T follicular helper cell (primary cell): ENCODE results near the gene NAT9.

Experiments used
- DNase-seq: peaks from one replicate; pipeline ENCODE4 v3.0.0-alpha.2; 2020; ENCODE audit warnings: low read depth
- total RNA-seq, 2 experiments: gene quantifications; one replicate each; lab custom pipeline; 2026; lab: John Stamatoyannopoulos, UW

The NAT9 gene, protein sequence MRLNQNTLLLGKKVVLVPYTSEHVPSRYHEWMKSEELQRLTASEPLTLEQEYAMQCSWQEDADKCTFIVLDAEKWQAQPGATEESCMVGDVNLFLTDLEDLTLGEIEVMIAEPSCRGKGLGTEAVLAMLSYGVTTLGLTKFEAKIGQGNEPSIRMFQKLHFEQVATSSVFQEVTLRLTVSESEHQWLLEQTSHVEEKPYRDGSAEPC
- 48.2 to 62.8 reads per million in 2 experiments for total RNA-seq

DNA sequence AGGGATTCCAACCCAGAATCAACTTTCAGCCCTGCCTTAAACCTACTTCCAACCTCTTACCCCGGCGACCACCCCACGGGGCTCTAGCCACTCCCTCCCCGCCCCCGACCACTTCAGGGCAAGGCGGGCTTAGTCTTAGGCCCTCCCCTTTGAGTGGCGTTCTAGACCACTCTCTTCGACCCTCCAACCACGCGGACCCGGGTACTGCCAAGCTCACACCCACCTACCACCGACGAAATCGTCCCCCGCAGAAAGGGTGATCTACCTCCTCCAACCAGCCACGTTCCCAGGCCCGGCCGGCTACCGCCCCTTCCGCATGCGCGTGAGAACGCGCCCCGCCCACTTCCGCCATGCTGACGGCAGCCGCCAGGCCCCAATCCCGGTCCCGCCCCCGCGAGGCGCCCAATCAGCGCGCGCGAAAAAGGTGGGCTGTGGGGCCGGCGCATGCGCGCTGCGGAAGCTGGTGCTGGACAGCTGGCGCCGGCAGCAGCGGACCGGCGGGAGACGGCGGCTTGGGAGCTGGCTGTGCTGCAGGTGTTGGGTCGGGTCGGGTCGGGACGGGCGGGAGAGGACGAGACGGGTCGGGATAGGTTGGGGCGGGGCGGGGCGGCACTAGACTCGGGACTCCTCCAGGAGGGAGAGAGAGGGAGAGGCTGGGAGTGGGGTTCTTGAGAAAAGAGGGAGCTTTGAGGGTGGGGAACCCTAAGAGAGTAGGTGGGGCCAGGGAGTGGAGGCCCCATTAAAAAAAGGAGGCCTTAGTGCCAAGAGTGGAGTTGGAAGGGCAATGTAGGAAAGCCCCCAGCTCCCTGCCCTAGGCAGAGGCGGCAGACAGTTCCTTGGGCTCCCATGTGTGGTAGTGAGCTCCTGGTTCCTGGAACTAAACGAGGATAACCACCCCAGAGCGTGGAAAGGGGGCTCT, at the start of gene NAT9:
Gene NAT9 (minus strand): TSS at position 302 of the 919 bp plus-strand sequence. CDS start 647 bp downstream, outside the sequence.
- DNase-seq: peak; percentile 98

DNA sequence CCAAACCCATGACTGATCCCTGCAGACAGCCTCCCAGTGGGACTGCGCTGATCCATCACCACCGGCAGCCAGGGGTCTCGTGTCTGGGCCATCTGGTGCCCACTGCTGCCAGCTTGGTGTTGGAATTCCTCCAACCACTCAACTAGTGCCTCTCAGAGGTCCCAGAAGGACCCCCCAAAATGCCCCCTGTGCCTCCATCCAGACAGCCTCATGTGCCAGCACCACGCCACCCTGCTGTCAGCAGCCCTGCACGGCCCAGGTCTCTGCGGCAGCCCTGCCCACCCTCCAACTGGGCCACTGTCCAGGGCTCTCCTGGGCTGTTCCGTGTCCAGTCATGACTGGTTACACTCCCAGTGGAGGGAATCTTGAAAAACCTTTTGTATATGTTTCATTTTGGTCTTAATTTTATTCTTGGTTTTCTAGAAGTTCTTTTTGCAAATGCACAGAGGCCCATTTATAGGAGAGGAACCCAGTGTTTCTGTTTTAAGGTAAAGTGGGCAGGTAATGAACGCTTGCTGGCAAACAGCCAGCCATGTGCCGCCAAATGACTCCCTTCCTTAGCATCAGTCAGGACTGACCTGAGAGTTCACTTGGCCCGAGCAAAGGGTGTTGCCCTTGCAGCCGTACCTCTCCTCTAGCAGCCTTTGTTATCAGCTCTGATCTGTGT, 48.9 kb upstream of the NAT9 start:
- no peak for DNase-seq

DNA sequence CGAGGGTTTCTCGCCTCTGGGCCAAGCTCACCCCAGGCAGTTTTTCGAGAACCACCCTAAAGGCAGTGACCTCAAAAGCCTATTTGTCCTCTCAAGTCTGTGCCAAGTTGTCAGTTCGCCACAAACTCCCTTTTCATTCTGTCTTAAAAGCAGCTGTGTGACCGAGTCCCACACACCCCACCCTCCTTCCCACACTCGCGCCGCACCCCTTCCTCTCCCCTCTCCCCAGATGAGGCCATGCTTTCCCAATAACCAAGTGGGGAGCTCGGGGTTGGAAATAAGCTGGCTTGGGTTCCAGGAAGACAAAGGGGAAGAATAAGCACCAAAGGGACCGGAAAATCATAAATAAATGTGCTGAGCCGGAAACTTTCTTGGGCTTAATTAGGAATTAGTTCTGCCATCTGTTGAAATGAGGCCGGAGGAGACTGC, 46.8 kb upstream of the NAT9 start:
- DNase-seq: no peak

DNA sequence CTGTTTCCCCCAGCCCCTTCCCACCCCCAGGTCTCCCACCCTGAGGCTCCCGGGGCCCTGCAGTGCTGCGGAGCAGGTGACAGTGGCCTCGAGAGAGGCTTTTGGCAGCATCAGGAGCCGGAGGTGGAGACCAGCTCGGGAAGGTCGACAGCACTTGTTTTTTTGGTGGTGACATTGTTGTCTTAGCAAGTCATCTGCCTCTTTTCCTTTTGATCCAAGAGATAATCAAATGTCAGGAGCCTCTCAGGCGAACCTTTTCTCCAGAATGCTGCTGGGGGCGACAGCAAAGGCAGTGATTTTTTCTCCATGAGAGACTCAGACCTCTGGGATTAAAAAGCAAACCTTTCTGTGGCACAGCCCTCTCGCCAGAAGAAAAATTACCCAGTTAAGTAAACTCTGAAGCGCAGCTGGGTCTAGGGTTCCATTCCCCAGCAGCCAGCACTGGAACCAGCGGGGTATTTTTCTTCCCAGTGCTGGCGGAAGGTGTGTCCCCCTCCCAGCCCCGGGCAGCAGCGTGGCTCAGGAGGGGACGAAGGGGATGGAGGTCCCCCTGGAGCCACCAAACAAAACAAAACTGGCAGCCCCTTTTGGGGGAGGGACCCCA, 46.3 kb upstream of the NAT9 start:
- no peak for DNase-seq

DNA sequence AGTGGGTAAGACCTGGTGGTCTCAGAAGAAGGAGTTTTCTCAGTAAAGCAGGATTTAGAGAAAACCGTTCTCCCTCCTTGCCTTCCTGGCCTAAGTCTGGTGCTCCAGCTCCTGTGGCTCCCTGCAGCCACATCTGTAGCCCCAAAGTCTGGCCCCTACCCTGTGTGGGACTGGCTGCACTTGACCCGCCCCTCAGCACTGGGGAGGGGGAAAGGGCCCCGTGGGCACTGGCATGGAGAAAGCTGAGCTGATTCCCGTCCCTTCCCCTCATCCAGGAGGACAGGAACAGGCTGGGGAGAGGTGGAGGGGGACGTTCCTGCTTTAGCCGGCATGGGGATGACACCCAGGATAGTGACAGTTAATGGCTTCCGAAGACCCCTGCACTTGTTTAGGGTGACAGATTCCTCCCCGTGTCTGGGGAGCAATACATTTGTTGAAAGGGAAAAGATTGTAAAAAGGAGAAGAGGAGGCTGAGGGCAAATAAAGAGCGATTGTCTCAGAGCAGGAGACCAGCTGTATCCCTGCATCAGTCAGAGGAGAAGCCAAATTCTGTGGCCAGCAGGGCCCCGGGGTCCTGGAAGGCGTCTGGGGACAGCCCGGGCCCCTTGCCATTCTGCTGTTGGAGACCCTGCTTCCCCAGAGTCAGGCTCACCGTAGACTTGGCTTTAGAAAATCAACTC, 45.6 kb upstream of the NAT9 start:
- DNase-seq: no peak

DNA sequence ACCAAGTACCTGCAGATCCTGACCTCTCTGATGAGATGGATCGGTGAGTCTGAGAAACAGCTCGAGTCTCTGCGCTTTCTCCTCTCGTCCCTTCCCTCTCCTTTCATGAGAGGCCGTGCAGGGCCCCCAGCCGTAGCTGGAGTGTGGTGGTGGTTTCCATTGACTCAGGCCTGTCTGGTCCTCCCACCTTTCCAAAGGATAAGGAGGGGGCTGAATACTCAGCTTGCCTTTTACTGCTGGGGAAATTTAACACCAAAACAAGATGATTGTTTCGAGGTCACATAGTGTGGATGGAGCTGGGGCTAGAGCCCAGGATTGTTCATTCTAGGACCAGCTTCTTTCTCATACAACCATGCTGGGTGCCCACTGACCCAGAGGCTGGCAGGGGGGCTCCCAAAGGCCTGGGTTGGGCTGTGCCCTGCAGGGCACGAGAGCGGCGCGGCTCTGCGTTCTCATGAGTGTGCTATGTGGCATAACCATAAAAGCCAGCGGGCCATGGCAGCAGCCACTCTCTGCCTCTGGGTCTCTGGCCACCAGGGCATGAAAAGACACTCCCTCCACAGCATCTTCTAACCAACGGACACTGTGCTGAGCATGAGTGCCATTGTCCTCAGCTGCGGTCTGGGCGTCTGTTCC, 43.8 kb upstream of the NAT9 start:
- no peak for DNase-seq

DNA sequence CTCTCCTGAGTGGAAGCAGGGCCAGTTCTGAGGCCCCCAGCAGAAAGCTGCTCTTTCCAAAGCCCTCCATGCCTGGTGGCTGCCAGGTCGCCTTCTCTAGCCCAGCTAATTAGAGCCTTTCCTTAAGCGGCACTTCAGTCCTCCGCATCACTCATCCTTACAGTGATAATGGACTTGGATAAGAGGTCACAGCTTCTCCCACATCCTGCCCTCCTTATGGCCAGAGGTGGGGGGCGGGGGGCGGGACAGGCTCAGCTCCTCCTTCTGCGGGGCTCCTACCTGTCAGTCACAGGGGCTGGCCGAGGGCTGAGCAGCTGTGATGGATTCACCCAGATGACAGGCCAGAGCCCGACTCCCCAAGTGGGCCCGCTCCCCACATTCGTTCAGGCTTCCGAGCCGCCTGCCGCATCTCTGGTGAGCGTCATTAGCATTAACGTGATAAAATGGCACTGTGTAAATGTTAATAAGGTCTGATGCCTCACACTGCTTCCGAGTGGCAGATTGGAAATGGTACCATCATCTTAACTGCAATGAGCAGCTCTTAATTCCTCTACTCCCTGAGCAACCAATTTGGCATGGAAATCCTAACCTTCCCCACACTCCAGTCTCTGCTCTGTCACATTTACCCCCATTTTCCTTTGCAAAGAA, 42.3 kb upstream of the NAT9 start:
- no peak for DNase-seq

DNA sequence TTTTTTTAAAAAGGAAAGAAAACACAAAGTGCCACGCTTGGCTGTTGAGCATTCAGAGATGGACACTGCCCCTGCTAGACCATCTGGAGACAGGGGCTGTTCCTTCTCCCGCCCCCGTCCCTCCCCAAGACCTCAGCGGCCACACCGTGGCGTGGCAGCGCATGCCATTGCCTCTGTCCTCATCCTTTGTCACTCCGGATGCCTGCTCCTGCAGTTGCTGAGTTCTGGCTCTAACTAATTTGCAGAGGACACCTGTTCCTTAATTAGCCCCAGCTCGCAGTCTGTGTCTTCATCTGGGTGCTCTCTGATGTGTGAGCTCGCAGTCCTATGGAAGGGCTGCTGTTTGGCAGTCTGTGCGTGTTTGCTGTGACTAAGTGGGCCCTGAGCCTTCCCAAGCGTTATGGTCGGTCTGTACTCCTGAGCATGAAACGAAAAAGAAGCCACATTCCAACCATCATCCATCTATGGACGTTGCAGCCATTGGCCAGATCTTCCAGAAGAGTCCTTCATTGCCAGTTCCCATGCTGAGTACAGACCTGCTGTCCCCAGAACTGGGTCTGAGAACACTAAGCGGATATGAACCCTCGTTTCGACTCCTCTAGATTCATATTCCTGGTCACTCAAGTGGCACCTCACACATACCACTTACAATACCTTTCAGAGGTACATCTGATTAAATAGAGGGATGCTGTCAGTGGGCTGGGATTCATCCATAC, 40.9 kb upstream of the NAT9 start:
- DNase-seq: no peak

DNA sequence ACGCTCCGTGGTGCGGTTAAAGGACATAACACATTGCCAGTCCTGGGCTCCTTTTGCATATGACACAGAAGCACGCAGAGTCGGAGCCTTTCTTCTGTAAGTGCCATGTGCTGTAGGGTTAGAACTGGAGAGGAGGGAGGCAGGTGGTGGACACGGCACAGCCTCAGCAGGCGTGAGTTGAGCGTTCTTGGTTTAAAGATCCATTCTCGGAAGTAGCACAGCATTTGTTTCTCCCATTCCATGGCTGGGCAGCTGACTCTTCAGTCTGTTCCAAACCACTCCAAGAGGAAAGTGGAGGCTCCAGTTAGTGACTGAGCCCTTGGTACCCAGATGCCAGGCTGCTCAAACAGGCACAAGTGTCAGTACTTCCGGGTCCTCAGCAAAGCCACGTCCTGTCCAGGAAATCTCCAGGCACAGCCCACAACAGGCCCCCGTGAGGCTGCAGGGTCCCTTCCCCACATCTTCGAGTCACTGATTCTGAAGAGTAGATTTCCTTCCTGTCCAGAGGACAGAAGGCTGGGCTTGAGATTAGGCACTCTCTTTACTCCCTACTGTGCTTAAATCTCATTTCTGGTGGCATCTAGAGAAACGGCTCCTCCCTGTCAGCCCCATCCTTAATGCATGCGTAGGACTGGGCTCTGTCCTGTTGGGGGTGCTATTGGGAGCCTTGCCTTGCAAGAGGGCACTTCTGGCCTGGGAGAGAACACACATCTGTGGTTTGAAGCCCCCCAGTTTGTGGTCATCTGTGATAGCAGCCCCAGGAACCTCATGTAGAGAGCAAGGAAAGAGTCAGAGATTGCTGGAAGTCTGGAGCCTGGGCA, 39.6 kb upstream of the NAT9 start:
- DNase-seq: no peak

DNA sequence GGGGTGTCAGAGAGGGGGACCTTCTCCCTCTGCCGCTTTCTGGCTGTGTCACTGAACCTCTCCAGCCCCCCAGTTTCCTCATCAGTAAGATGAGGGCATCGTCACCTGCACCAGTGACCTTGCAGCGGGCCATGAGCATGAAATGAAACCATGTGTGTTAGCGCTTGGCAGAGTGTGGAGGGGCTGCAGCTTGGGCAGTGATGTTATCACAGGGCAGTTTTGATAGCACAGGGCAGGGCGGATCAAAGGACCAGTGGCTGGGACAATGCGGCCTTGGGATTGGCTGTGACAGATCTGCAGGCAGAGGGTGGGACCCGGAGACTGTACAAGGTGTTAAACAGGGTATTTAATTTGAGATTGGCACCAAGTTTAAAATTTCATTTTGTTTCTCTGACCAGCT, 38.9 kb upstream of the NAT9 start:
- no peak for DNase-seq

DNA sequence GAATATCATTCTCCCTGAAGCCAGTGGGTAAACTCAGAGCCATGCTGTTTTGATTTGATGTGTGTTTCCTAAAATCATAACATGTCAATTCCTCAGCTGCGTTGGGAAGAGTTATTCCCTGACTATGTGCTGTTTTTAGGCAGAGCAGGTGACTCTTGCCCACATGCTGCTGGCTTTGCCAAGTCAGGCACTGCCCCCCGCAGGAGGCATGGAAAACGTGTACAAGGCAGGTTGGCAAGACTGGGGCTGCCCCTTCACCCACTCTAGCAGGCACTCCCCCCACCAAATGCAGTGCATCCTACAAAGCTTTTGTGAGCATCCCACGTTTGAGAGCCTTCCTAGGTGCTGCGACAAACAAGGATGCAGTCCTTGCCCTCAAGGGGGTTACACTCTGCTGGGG, 38.3 kb upstream of the NAT9 start:
- DNase-seq: no peak

DNA sequence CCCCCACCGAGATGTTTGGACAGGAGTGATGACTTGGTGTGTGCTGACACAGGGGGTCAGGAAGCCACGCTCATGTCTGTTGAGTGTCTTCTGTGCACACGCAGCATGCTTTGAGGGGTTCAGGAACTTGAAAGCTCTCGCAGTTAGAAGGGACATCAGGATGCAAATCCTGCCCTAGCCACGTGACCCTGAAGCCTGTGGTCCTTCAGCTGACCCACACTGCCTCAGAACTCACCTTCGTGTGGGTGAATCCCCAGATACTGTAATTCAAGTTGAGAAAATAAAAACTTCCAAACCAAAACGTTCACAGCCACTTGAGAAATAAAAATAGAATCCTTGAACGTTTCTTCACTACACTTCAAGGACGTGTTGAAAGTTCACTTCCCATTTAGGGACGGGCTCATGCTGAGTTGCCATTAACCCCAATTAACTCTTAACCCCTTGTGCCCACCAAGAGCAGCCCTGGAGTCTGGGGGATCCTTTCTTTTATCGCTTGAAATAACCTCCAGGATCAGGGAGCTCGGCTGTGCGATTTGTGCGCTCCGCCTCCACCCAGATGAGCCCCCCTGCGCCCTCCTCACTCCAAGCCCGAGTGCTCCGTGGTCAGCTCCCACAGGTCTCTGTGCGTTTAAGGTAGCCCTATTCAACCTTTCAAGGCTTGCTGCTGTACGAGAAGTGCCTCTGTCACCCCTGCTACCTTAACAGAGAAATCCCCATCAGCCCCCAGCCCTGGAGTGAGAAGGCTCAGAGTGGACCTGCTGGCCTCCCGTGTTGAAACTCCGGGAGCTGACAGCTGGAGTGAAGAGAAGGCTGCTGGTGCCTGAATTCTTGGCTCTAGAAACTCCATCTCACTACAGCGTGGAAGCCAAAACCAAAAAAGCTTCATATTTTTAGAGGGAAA, 36.2 kb upstream of the NAT9 start:
- DNase-seq: no peak

DNA sequence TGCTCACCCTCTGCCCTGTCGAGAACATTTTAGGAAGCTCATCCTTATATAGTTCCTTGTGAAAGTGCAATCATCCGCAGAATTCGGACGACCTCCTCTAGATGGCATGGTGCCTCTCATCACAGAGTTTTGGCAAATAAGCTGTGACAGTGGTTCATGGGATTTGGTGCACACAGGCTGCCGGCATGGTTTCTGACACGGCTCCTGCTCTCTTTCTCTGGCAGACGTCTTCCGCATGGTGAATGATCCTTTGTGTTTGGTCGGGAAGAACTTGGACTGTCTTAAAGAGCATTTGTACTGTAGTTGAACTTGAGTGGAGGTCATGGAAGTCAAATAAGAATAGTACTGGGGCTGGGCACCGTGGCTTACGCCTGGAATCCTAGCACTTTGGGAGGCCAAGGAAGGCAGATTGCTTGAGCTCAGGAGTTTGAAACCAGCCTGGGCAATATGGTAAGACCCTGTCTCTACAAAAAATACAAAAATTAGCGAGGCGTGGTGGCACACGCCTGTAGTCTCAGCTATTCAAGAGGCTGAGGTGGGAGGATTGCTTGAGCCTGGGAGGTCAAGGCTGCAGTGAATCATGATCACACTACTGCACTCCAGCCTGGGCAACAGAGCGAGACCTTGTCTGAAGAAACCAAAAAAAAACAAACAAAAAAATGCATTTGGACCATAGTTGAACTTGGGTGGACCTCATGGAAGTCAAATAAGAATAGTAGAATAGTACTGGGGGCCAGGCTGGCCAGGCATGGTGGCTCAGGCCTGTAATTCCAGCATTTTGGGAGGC, 34.7 kb upstream of the NAT9 start:
- no peak for DNase-seq

DNA sequence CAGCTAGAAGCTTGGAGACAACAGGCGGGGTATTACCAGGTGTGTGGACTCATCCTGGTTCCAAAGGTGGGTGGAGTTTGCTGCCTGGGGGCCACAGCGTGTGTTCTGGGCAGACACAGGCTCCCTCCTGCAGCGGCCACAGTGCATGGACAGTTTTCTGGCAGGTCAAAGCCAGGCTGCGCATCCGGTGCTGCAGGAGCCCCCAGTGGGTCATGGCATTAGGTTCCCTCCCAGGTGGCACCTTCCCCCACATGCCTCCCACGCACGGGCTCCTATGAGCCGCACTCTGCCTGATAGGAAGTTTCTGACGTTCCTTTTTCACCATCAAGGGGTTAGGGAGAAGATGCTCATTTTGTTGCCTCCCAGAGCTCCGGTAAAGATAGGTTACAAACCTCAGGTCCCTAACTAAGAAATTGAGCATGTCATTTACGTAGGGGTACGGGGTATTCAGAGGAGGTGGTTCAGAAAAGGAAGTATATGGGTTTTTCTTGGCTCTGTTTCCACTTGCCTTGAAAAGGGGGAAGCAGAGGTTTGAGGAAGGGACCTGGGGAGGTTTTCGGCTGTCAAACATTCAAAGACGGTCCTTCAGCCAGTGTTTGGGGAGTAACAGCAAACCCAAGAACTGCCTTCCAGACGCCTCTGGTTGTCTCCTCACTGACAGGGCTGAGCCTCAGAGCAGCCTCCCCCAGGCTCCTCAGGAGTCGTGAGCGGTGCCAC, 32.7 kb upstream of the NAT9 start:
- no peak for DNase-seq

DNA sequence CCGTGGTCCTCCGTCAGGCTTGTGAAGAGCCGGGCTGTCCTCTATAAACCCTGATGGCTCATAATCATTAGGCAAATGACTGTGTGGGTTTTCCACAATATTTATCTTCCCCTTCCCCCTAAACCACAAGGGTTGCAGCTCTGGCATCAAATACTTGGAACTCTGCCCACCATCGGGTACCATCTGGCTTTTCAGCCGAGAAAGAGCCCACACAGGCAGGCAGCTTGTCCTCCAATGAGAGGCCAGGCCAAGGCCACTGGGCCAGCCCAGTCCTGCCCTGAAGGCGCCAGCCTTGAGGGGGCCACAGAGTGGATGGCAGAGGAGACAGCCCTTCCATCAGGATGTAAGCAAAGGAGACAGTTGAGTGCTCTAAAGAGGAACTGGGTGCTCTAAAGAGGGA, 31.8 kb upstream of the NAT9 start:
- DNase-seq: no peak

DNA sequence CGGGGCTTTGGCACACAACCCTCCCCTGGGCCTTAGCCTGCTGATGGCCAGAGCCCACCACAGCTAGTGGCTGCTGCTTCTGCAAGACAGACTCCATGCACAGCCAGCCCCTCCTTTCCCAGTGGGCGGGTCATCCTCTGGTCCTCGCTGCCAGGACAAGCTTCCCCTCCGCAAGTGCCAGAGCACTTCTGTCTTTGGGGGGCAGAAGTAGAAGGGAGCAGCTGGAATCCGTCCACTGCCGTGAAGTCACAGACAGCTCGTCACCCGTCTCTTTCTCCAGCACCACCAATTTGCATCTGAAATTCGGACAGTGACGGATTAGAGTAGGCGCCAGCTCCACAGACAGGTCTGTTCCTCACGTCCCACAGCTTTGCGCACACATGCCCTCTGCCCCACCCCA, 31.3 kb upstream of the NAT9 start:
- no peak for DNase-seq

DNA sequence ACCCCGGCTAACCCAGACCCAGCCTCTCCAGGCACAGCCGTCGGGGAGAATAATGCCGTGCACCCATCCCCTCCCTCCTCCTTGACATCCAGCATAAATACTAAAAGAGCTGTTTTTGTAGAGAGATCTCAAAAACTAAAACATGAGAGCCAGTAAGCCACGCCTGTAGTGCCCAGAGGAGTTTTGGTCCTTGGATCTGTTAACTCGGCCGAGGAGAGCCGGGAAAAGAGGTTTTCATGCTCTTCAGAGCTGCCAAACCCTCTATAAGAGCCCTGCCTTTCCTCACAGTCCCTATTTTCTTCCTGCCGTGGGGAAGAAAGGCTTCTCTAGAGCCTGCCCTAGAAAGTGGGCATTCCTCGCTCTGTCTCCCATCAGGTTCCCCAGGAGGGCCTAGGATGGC, 30.2 kb upstream of the NAT9 start:
- no peak for DNase-seq
